HT-29 (cell line): Measurements from ENCODE around the gene GDI2. TPM values are rescaled to one million over a fixed set of nuclear protein-coding genes. Genes with fewer than 3 reads are reported as not detected.
"Not testable (repeated sequence)": the region's sequence is repeated elsewhere in the genome, so short reads cannot be mapped to it uniquely, and the experiment has no call there.

ENCODE experiments used
- DNase-seq: peaks from one replicate; pipeline ENCODE4 v3.0.0-alpha.2; 2015; ENCODE audit warnings: low spot score
- total RNA-seq: library from RNA; depleted of rRNA; stranded (reverse); fragments of >200 nt; shearing (Covaris generic); gene quantifications from 2 replicates; pipeline ENCODE4 v1.2.3, GENCODE V29; 2014

The GDI2 gene
- total RNA-seq, 1 experiment from 2014 or later, result 185 TPM

DNA sequence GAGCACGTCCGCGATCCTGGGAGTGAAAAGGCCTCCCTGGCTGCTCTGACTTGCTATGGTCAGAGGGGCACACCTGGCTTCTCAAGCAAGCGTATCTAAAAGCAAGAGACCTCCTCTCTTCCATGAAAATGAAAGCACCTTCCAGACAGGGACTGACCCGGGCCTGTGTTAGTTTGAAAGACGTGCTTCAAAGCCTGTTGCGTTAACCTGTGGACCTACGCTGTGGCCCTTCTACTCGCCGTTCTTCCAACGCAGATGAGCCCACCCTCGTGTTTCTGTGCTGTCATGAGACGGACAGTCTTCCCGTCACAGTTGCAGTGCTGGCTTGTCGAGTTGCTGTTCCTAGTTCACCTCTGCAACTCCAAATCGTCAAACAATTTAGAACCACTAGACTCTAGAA, 15.5 kb upstream of the GDI2 start:
- no peak for DNase-seq

DNA sequence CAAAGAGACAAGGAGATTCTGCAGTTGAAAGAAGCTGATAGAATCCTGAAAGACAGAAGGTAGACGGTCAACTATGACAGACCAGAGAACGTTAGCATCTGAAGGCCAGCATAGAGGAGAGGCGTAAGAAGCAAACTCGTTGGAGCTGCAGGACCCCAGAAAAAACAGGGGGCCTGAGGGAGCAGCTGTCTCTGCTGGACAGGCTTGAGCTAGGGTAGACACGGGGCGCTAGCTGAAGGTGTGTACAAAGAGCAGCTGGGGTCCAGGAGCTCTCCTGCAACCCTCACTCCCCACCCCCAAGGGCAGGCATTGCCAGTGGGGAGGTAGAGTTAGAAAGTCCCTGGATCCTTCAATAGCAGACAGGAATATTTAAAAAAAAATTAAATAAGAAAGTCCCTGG, 14.6 kb upstream of the GDI2 start:
- DNase-seq, result no peak

- not testable (repeated sequence) for DNase-seq
These were observed 13.3 kb upstream of the GDI2 start for GRCh38 chr10:5826511-5826910.

DNA sequence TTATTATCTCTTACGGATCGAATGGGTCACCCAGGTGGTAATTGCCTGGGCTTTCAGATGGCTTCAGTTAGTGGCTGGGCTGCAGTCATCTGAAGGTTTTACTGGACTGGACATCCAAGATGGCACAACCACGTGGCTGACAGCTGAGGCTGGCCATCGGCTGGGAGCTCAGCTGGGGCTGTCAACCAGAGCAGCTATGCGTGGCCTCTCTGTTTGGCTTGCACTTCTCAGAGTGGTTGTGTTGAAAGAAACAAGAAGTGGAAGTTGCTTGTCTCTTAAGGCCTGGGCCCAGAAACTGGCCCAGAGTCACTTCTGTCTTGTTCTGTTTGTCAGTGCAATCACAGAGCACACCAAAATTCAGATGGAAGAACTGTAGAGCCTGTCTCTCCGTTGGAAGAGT, 5.7 kb upstream of the GDI2 start:
- no peak for DNase-seq

DNA sequence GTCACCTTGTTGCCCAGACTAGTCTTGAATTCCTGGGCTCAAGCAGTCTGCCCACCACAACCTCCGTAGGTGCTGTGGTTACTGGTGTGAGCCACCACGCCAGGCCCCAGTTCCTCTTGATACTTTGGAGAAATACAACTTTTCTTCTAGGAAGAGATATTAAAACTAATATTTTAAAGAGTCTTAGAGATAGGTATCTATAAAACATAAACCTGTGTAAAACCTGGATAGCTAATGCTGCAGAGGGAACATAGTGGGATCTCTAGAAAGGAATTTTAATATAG, 4.8 kb upstream of the GDI2 start:
- no peak for DNase-seq

GRCh38 chr10:5817322-5818047, 4.3 kb upstream of the GDI2 start:
- no peak for DNase-seq

DNA sequence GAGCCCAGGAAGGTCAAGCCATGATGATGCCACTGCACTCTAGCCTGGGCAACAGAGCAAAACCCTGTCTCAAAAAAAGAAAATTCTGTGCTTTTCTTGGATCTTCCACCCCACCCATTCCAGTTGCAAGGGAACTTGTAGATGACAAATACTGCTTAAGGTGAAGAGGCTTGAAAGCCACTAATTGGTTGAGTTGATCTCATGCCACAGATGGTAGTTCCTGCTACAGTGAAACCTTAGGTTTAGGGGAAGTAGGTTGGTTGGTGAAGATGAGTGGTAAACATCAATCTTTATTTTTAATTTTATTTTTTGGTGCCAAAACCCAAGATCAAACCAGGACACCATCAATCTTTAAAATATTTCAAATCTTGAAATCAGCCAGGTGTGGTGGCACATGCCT, 2.9 kb upstream of the GDI2 start:
- DNase-seq, result no peak

DNA sequence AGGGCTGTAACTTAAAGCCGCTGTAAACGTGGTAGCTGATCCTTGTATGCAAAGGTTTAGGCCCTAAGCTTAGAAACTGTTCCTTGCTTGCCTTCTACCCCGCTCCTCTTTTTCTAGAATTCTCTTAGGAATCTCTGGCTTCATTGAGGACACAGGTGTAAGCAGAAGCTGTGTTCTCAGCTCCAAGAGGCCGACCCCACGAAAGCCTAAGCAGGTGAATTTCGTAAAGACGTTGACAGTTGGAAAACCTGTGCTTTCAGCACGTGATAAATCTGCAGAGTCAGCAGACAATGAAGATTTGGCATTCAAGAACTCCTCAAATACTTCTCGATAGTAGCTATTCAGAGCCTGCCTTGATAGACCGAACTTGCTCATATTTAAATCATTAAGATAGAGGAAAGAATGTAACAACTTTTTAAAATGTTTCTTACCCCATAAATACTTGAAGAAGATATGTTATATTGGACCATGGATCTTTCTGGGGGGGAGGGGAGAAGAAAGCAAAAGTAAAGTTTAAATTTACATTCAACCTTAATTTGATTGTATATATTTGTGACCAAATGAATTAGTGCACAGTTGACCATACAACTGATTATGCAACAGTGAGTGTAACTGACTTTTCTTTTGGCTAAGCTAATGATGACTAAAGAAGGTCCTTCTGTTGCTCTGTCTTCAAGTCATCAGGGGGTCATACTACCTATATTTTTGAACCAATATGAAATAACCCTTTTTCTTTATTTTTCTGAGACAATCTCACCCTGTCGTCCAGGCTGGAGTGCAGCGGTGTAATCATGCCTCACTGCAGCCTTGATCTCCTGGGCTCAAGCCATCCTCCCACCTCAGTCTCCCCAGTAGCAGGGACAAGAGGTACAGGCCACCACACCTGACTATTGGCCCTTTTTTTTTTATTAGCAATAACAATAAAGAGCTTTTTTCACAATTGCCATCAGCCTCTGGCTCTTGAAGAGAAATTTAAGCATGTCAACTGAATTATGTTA, 1.2 kb upstream of the GDI2 start:
- no peak for DNase-seq

- DNase-seq, result no peak
These were observed 218 bp downstream of the GDI2 start for GRCh38 chr10:5813091-5813340.

DNA sequence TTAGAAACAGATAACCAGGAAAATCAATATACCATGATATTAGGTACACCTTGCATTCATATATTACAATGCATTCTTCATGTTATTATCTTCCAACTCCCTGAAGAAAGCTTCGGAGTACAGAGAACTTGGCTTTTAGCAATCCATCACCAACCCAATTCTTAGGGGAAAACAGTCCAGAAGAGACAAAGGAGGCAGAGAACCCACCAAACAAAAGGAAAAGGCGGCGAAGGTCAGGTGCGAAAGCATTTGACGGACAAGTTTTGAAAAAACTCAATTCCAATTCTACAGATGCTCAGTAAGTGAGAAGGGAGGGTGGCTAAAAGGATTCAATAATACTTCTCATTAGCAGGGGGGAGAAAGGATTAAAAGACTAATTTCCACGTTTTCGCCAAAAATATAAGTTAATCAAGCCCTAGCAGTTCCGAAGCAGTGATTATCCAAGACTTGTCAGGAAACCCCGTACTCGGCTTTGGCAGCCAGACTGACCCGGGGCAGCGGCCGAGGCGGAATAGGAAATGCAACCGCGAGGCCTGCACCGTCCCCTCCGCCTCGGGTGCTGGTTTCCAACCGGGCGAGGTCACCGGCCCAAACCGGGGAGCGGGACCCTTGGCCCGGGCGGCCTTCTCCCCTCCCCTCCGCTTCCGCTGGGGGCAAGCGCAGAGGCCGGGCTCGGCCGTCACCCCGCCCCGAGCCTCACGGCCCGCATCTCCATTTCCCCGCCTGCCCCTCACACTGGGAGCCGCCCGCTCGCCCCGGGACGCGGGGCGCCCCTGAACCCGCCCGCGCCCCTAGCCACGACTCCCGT, 747 bp downstream of the GDI2 start:
- peak; percentile 56 for DNase-seq

GRCh38 chr10:5811387-5811821, 1.8 kb downstream of the GDI2 start:
- peak; percentile 10 for DNase-seq

- no peak for DNase-seq
These were observed 3.0 kb downstream of the GDI2 start for GRCh38 chr10:5810225-5810624.

GRCh38 chr10:5809527-5810154, 3.6 kb downstream of the GDI2 start:
- no peak for DNase-seq

- not testable (repeated sequence) for DNase-seq
These were observed 4.3 kb downstream of the GDI2 start for GRCh38 chr10:5808783-5809392.

DNA sequence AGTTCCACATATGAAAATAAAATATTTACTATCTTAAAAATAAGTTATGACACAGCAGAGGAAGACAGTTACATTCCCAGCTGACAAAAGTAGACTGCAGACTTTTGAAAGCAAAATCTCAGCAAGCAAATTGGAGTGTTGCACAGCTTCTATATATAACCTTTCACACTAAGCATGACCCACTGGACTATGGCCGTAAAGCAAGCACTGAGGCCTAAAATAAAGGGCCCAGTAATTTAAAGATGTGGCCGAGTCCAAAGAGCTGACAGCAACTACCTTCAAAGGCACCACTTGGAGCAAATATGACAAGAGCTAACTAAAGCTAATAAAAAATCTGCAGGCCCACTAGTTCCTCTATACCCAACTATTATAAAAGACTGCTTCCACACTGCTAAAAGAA, 6.5 kb downstream of the GDI2 start:
- DNase-seq, result no peak

- DNase-seq, result no peak
These were observed 7.5 kb downstream of the GDI2 start for GRCh38 chr10:5805711-5806110.

- no peak for DNase-seq
These were observed 8.0 kb downstream of the GDI2 start for GRCh38 chr10:5805260-5805659.

GRCh38 chr10:5804386-5804785, 8.8 kb downstream of the GDI2 start:
- no peak for DNase-seq

GRCh38 chr10:5800782-5801181, 12.5 kb downstream of the GDI2 start:
- DNase-seq, result no peak

DNA sequence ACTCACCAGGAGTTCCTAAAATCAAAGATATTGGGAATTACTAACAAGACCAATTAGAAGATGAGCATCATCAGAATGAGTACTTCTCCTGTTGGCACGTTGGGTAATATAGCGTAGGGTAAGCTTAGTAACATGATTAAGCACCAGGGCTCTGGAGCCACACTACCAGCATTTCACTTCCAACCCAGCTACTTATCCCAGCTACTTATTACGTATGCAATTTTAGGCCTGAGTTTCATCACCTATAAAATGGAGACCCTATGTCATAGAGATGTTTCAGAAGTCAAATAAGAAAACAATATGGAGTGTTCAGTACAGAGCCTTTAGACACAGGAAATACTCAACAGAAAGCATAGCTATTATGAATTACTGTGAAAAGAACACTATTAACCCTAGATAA, 19.0 kb downstream of the GDI2 start:
- no peak for DNase-seq

- DNase-seq, result no peak
These were observed 23.6 kb downstream of the GDI2 start for GRCh38 chr10:5789626-5790025.

- no peak for DNase-seq
These were observed 24.3 kb downstream of the GDI2 start for GRCh38 chr10:5788969-5789368.
